K562 (cell line): ENCODE results near the gene SCFD2. TPM values are rescaled to one million over a fixed set of nuclear protein-coding genes. Genes with fewer than 3 reads are reported as not detected.

Source experiments
- ATAC-seq: fragments of 200-7000 bp; cut with Tn5 transposase; 3 replicates; pipeline ENCODE4 v1.9.1; 2020; ENCODE audit warnings: moderate library complexity
- BruUV-seq: library from RNA; stranded (reverse); fragments of 400-500 nt; replicated peaks from 2 replicates; lab custom pipeline; 2021; lab: Mats Ljungman, UMichigan
- CTCF ChIA-PET: fragments of 300-600 bp; formaldehyde crosslinking; extraction: SDS; loops from one replicate; lab custom pipeline; 2021; ENCODE audit warnings: low intra/inter-chr PET ratio; lab: Yijun Ruan, JAX
- POLR2A ChIA-PET: fragments of 300-600, 350-650 bp; sonication (Branson Sonifier 250); formaldehyde crosslinking; extraction: SDS; loops from one replicate; lab custom pipeline; 2021; ENCODE audit warnings: antibody characterized with exemption, inconsistent platforms; lab: Yijun Ruan, JAX
- DNase-seq, 4 experiments: peaks; one replicate each; pipeline versions ENCODE4 v3.0.0 to v3.0.0-alpha.2; 2011 to 2018; ENCODE audit warnings: low spot score in 3 of 4, mixed read lengths in 3 of 4; ENCODE audit errors: extremely low read depth in 1 of 4
- FAIRE-seq: peaks from 2 replicates; lab custom pipeline; 2011; peaks lifted over from hg19 to GRCh38; lab: Jason Lieb, UNC
- H2AFZ ChIP-seq: 2 replicates; pipeline ENCODE4 v1.6.0; 2011; ENCODE audit warnings: low read depth, low read length, control low read depth, inconsistent platforms
- H3K27ac ChIP-seq: fragments of 200-600 bp; 3 replicates; pipeline ENCODE4 v1.8.0; 2011; ENCODE audit warnings: low read depth, mild to moderate bottlenecking, control low read depth, inconsistent platforms, low read length, moderate library complexity, mixed read lengths; ENCODE audit errors: extremely low read depth
- H3K27me3 ChIP-seq, 2 experiments: fragments of 300-600 bp in 1 of 2; 2 replicates in 1 of 2; 3 replicates in 1 of 2; pipeline versions ENCODE4 v1.6.0 to v1.8.0; 2011; ENCODE audit warnings: inconsistent platforms in 2 of 2, low read length in 2 of 2, mild to moderate bottlenecking in 1 of 2, mixed read lengths in 1 of 2, moderate library complexity in 1 of 2; ENCODE audit not compliant: control insufficient read depth in 2 of 2, insufficient read depth in 2 of 2
- H3K36me3 ChIP-seq: fragments of 300-600 bp; 3 replicates; pipeline ENCODE4 v1.8.0; 2011; ENCODE audit warnings: mild to moderate bottlenecking, low read length, inconsistent platforms; ENCODE audit not compliant: control insufficient read depth, insufficient read depth
- H3K4me1 ChIP-seq, 2 experiments: fragments of 200-600 bp in 1 of 2; replicated peaks in 1 of 2; 2 replicates in 1 of 2; 3 replicates in 1 of 2; pipeline versions ENCODE4 v1.5.1 to v1.8.0; 2011; ENCODE audit warnings: inconsistent platforms in 2 of 2, low read length in 2 of 2, mild to moderate bottlenecking in 1 of 2, mixed read lengths in 1 of 2, moderate library complexity in 1 of 2; ENCODE audit not compliant: control insufficient read depth in 2 of 2, insufficient read depth in 2 of 2
- H3K4me2 ChIP-seq: 2 replicates; pipeline ENCODE4 v1.6.1; 2011; ENCODE audit warnings: low read length, control low read depth, inconsistent platforms, mixed read lengths; ENCODE audit not compliant: insufficient read depth
- H3K4me3 ChIP-seq: fragments of 200-600 bp; sonication (generic), shearing (Covaris generic); 2 replicates; pipeline ENCODE4 v1.5.1; 2016; ENCODE audit warnings: control low read depth, inconsistent platforms
- H3K79me2 ChIP-seq: fragments of 200-600 bp; 3 replicates; pipeline ENCODE4 v1.8.0; 2011; ENCODE audit warnings: low read length, inconsistent platforms; ENCODE audit not compliant: control insufficient read depth, insufficient read depth
- H3K9ac ChIP-seq, 2 experiments: 2 replicates each; pipeline versions ENCODE4 v1.6.0 to v1.6.1; 2011; ENCODE audit warnings: low read depth in 2 of 2, low read length in 2 of 2, control low read depth in 1 of 2, inconsistent platforms in 1 of 2, mild to moderate bottlenecking in 1 of 2, mixed read lengths in 1 of 2; ENCODE audit not compliant: insufficient read depth in 1 of 2
- H3K9me1 ChIP-seq: one replicate; pipeline ENCODE4 v1.6.0; 2011; ENCODE audit warnings: inconsistent platforms, mild to moderate bottlenecking, low read length, moderate library complexity; ENCODE audit not compliant: control insufficient read depth, insufficient read depth
- H3K9me3 ChIP-seq: replicated peaks from 2 replicates; pipeline ENCODE4 v1.5.1; 2011; ENCODE audit warnings: low read depth, low read length, inconsistent platforms; ENCODE audit not compliant: control insufficient read depth, insufficient read depth
- H4K20me1 ChIP-seq: replicated peaks from 2 replicates; pipeline ENCODE4 v1.6.1; 2011; ENCODE audit warnings: low read length, inconsistent platforms, mixed read lengths; ENCODE audit not compliant: control insufficient read depth, insufficient read depth
- BCOR ChIP-seq: fragments of 450-650 bp; IDR thresholded peaks from 2 replicates; pipeline ENCODE4 v1.6.1; 2016
- CBX2 ChIP-seq: fragments of 200-600 bp; sonication (generic); IDR thresholded peaks from one replicate; pipeline ENCODE4 v1.6.1; 2012; ENCODE audit warnings: mild to moderate bottlenecking, low read length, inconsistent platforms; ENCODE audit not compliant: insufficient read depth, poor library complexity, severe bottlenecking
- CCAR2 ChIP-seq: fragments of 200-400 bp; formaldehyde crosslinking; IDR thresholded peaks from 2 replicates; pipeline ENCODE4 v1.6.1; 2017; ENCODE audit warnings: mild to moderate bottlenecking, low read depth, low read length
- EP400 ChIP-seq: fragments of 450-650 bp; IDR thresholded peaks from 2 replicates; pipeline ENCODE4 v1.6.1; 2017; ENCODE audit warnings: antibody characterized with exemption, mild to moderate bottlenecking, moderate library complexity
- GTF2F1 ChIP-seq: IDR thresholded peaks from 2 replicates; pipeline ENCODE4 v1.6.1; 2011; ENCODE audit warnings: low read depth, low read length, improper control_type of control experiment
- KAT2B ChIP-seq: IDR thresholded peaks from one replicate; pipeline ENCODE4 v1.6.1; 2012; ENCODE audit warnings: low read depth, mild to moderate bottlenecking, control low read depth, inconsistent platforms, low read length, moderate library complexity
- KLF6 ChIP-seq: fragments of 250-450 bp; sonication (Bioruptor Pico); IDR thresholded peaks from 2 replicates; pipeline ENCODE4 v1.4.0; 2020; ENCODE audit warnings: mild to moderate bottlenecking, moderate library complexity, borderline replicate concordance
- MAFF ChIP-seq: IDR thresholded peaks from 2 replicates; pipeline ENCODE4 v1.6.1; 2012; ENCODE audit warnings: low read length, improper control_type of control experiment
- MAZ ChIP-seq, 2 experiments: fragments of 450-650 bp in 1 of 2; sonication (generic) in 1 of 2; formaldehyde crosslinking; IDR thresholded peaks in 1 of 2; conservative IDR thresholded peaks in 1 of 2; 2 replicates each; pipeline versions ENCODE4 v1.4.0 to v1.5.0; 2020; ENCODE audit warnings: mild to moderate bottlenecking in 1 of 2, missing genetic modification reagents in 1 of 2
- NFIC ChIP-seq: fragments of 450-650 bp; IDR thresholded peaks from 2 replicates; pipeline ENCODE4 v1.6.1; 2017; ENCODE audit warnings: mild to moderate bottlenecking, inconsistent platforms
- POLR2B ChIP-seq: fragments of 450-650 bp; IDR thresholded peaks from 2 replicates; pipeline ENCODE4 v1.6.1; 2018; ENCODE audit warnings: low read depth; ENCODE audit not compliant: partially characterized antibody
- TAF1 ChIP-seq: IDR thresholded peaks from 2 replicates; pipeline ENCODE4 v1.6.1; 2011; ENCODE audit warnings: mild to moderate bottlenecking, low read length, moderate library complexity; ENCODE audit not compliant: insufficient read depth, control insufficient read depth, severe bottlenecking; ENCODE audit errors: extremely low read depth
- TCF3 ChIP-seq: sonication (generic); formaldehyde crosslinking; IDR thresholded peaks from 2 replicates; pipeline ENCODE4 v1.4.0; 2020; ENCODE audit warnings: mild to moderate bottlenecking, missing genetic modification reagents
- TEAD1 ChIP-seq, 2 experiments: fragments of 450-650 bp in 1 of 2; sonication (generic) in 1 of 2; formaldehyde crosslinking; IDR thresholded peaks; 2 replicates each; pipeline versions ENCODE4 v1.4.0 to v1.8.0; 2020 to 2022; ENCODE audit warnings: mild to moderate bottlenecking in 2 of 2, missing genetic modification reagents in 1 of 2
- ZNF134 ChIP-seq: fragments of 250-450 bp; sonication (Bioruptor Pico); conservative IDR thresholded peaks from 2 replicates; pipeline ENCODE4 v1.4.0; 2020
- ZNF324 ChIP-seq: fragments of 250-450 bp; sonication (Bioruptor Pico); IDR thresholded peaks from 2 replicates; pipeline ENCODE4 v1.4.0; 2020; ENCODE audit warnings: mild to moderate bottlenecking
- ZSCAN32 ChIP-seq: fragments of 450-650 bp; formaldehyde crosslinking; IDR thresholded peaks from 2 replicates; pipeline ENCODE4 v1.4.0; 2020; ENCODE audit warnings: mild to moderate bottlenecking, moderate library complexity
- WGBS: fragments of 100-300 bp; shearing (Covaris generic); methylation state at CpG from one replicate; pipeline ENCODE4 v1.1.6; 2016; ENCODE audit warnings: low coverage, mixed read lengths; ENCODE audit not compliant: insufficient coverage; ENCODE audit errors: missing lambda C conversion rate; 5-methylcytosine and 5-hydroxymethylcytosine counted together
- in situ Hi-C: fragments of 300-500 bp; cut with MboI; formaldehyde crosslinking; loops from 4 replicates; pipeline ENCODE4 v1.15.0; 2018; ENCODE audit warnings: inconsistent platforms, mixed read lengths
- intact Hi-C: fragments of 100-400 bp; cut with micrococcal nuclease; formaldehyde crosslinking; loops from 2 replicates; pipeline ENCODE4 v1.14.2; 2022
- polyA plus RNA-seq, 8 experiments: library from polyadenylated mRNA; depleted of rRNA in 4 of 8; stranded (reverse) in 5 of 8; unstranded in 3 of 8; fragments of >200 nt; fragmentation: Nextera tagmentation in 2 of 8; fragmentation: Illumina TruSeq in 1 of 8; extraction: Ambion mirVana in 2 of 8; extraction: Trizol in 1 of 8; gene quantifications; 2 replicates each; pipeline versions ENCODE4 v1.2.1 to v1.2.3, GENCODE V29; 2011 to 2014; ENCODE audit warnings: inconsistent platforms in 1 of 8, missing spikeins in 1 of 8
- total RNA-seq, 7 experiments: library from RNA; depleted of rRNA in 6 of 7; stranded (reverse); fragments of >200 nt in 6 of 7; fragmentation: Illumina TruSeq in 2 of 7; extraction: Trizol in 2 of 7; gene quantifications; 2 replicates each; pipeline versions ENCODE4 v1.2.1 to v1.2.3, GENCODE V29; 2011 to 2021; ENCODE audit warnings: low replicate concordance in 1 of 7
- TF ChIP-seq, protein P1 (sequence below), 2 experiments: fragments of 150-350 bp in 1 of 2; IDR thresholded peaks; 2 replicates each; pipeline ENCODE4 v1.6.1; 2012 to 2016; ENCODE audit warnings: low read depth in 2 of 2, low read length in 2 of 2, mild to moderate bottlenecking in 1 of 2, moderate library complexity in 1 of 2
- TF ChIP-seq, protein P2 (sequence below): sonication (generic); formaldehyde crosslinking; IDR thresholded peaks from 2 replicates; pipeline ENCODE4 v1.5.0; 2020; ENCODE audit warnings: missing genetic modification reagents

SCFD2 gene
- total and polyA plus RNA-seq, 9 of the 15 experiments (the other 6 are each of a cell fraction or from before 2014, with no cell fraction given), result 5.7 to 30.3 (median 22.8) TPM

DNA sequence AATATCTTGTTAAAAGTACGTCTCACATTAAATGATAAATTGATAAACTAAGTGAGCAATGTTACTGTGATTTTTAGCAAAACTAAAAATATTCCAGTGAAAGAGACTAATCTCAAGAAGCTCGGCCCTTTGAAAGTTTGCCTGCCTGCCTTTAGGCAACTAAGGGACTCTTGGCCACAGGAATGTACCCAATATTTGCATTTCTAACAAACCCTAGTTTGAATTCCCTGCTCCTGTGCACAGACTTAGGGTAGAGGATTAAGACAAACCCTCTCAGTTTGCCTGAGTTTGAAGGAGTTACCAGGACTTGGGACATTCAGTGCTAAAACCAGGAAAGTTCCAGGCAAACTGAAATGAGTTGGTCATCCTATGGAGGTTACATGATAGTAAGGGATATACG, 157.1 kb downstream of the SCFD2 start:
- DNase-seq (no peak), FAIRE-seq (no peak), ATAC-seq (no peak)
- WGBS, result 66% methylated on average over 3 of the region's 3 CpGs
- Histone ChIP-seq H3K36me3 (no peaks in the 10 kb centered on the region), H3K9me3 (no peaks in the 10 kb centered on the region), H3K4me3 (no peak overlapping the region), H3K9me1 (no peaks in the 10 kb centered on the region), H4K20me1 (no peaks in the 10 kb centered on the region), H3K27ac (no peak overlapping the region), H3K4me1 (no peaks in the 10 kb centered on the region), H2AFZ (no peak overlapping the region), H3K9ac (no peak overlapping the region), H3K27me3 (no peaks in the 10 kb centered on the region), H3K4me2 (no peak overlapping the region), H3K79me2 (no peaks in the 10 kb centered on the region)
- BruUV-seq, result no TSS peak
- intact Hi-C loops, result no loop called here
- TF ChIP-seq ZSCAN32 (CRISPR knock-in tag) (no peak), GTF2F1 (no peak), KAT2B (no peak), ZNF134 (CRISPR knock-in tag) (no peak), MAFF (no peak), POLR2B (no peak), TAF1 (no peak), NFIC (no peak), ZNF324 (CRISPR knock-in tag) (no peak), TCF3 (CRISPR knock-in tag) (no peak), KLF6 (CRISPR knock-in tag) (no peak), BCOR (no peak), MAZ (CRISPR knock-in tag; conservative IDR thresholded peaks at IDR 0.05 in 1 of 2, IDR thresholded peaks at IDR 0.05 in 1 of 2) (no peak), TEAD1 (CRISPR knock-in tag; IDR thresholded peaks at IDR 0.05) (no peak), EP400 (no peak), CCAR2 (no peak), CBX2 (no peak)
- TF ChIP-seq, protein P1, sequence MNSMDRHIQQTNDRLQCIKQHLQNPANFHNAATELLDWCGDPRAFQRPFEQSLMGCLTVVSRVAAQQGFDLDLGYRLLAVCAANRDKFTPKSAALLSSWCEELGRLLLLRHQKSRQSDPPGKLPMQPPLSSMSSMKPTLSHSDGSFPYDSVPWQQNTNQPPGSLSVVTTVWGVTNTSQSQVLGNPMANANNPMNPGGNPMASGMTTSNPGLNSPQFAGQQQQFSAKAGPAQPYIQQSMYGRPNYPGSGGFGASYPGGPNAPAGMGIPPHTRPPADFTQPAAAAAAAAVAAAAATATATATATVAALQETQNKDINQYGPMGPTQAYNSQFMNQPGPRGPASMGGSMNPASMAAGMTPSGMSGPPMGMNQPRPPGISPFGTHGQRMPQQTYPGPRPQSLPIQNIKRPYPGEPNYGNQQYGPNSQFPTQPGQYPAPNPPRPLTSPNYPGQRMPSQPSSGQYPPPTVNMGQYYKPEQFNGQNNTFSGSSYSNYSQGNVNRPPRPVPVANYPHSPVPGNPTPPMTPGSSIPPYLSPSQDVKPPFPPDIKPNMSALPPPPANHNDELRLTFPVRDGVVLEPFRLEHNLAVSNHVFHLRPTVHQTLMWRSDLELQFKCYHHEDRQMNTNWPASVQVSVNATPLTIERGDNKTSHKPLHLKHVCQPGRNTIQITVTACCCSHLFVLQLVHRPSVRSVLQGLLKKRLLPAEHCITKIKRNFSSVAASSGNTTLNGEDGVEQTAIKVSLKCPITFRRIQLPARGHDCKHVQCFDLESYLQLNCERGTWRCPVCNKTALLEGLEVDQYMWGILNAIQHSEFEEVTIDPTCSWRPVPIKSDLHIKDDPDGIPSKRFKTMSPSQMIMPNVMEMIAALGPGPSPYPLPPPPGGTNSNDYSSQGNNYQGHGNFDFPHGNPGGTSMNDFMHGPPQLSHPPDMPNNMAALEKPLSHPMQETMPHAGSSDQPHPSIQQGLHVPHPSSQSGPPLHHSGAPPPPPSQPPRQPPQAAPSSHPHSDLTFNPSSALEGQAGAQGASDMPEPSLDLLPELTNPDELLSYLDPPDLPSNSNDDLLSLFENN (IDR thresholded peaks at IDR 0.05; ENCODE audit: low read depth in 2 of 2, low read length in 2 of 2), result no peak
- TF ChIP-seq, protein P2, sequence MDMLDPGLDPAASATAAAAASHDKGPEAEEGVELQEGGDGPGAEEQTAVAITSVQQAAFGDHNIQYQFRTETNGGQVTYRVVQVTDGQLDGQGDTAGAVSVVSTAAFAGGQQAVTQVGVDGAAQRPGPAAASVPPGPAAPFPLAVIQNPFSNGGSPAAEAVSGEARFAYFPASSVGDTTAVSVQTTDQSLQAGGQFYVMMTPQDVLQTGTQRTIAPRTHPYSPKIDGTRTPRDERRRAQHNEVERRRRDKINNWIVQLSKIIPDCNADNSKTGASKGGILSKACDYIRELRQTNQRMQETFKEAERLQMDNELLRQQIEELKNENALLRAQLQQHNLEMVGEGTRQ (CRISPR knock-in tag), result no peak
- in situ Hi-C loops, result no loop called here
- ChIA-PET CTCF (no interaction called here), POLR2A (no interaction called here)
